H1 (cell line): Measurements from ENCODE around the gene NAV2. TPM values are rescaled to one million over a fixed set of nuclear protein-coding genes. Genes with fewer than 3 reads are reported as not detected.

Experiments used
- CTCF ChIA-PET: fragments of 300-600 bp; sonication (Branson Sonifier 250); formaldehyde crosslinking; loops from one replicate; lab custom pipeline; 2021; ENCODE audit not compliant: partially characterized antibody; lab: Charles Lee
- POLR2A ChIA-PET: fragments of 300-600 bp; sonication (Branson Sonifier 250); formaldehyde crosslinking; loops from one replicate; lab custom pipeline; 2021; ENCODE audit warnings: inconsistent platforms; ENCODE audit not compliant: partially characterized antibody; lab: Charles Lee
- DNase-seq, 2 experiments: peaks; one replicate each; pipeline versions ENCODE4 v3.0.0 to v3.0.0-alpha.2; 2010 to 2022; ENCODE audit warnings: low spot score in 2 of 2, low read depth in 1 of 2, mixed read lengths in 1 of 2
- FAIRE-seq: peaks from 2 replicates; lab custom pipeline; 2011; peaks lifted over from hg19 to GRCh38; lab: Jason Lieb, UNC
- H2AFZ ChIP-seq: 2 replicates; pipeline ENCODE4 v1.8.1; 2012; ENCODE audit warnings: low read length, inconsistent platforms
- H2AK5ac ChIP-seq: 2 replicates; pipeline ENCODE4 v1.6.1; 2013; ENCODE audit warnings: low read depth, low read length
- H2BK120ac ChIP-seq: replicated peaks from 2 replicates; pipeline ENCODE3; 2013; ENCODE audit warnings: low read depth, low read length, inconsistent platforms
- H2BK12ac ChIP-seq: 2 replicates; pipeline ENCODE4 v1.6.1; 2013; ENCODE audit warnings: low read depth, low read length
- H2BK15ac ChIP-seq: 2 replicates; pipeline ENCODE4 v1.6.1; 2013; ENCODE audit warnings: low read length
- H2BK20ac ChIP-seq: 2 replicates; pipeline ENCODE4 v1.6.1; 2013; ENCODE audit warnings: low read length
- H2BK5ac ChIP-seq: 2 replicates; pipeline ENCODE4 v1.6.1; 2013; ENCODE audit warnings: low read depth, low read length
- H3K14ac ChIP-seq: 2 replicates; pipeline ENCODE4 v1.6.1; 2013; ENCODE audit warnings: inconsistent platforms; ENCODE audit not compliant: insufficient read length
- H3K18ac ChIP-seq: 2 replicates; pipeline ENCODE4 v1.6.1; 2013; ENCODE audit warnings: low read length; ENCODE audit errors: extremely low read depth
- H3K23ac ChIP-seq: 2 replicates; pipeline ENCODE4 v1.6.1; 2013; ENCODE audit warnings: inconsistent platforms; ENCODE audit not compliant: insufficient read length
- H3K23me2 ChIP-seq: 2 replicates; pipeline ENCODE4 v1.6.1; 2013; ENCODE audit warnings: low read depth, low read length
- H3K27ac ChIP-seq: 2 replicates; pipeline ENCODE4 v1.6.1; 2011; ENCODE audit warnings: low read depth, low read length, inconsistent platforms
- H3K27me3 ChIP-seq, 4 experiments: replicated peaks in 1 of 4; 1 replicate in 1 of 4; 2 replicates in 3 of 4; pipeline versions ENCODE4 v1.6.1 to v1.8.1; 2011 to 2013; ENCODE audit warnings: low read length in 3 of 4, mild to moderate bottlenecking in 3 of 4, inconsistent platforms in 2 of 4, mixed read lengths in 2 of 4, moderate library complexity in 1 of 4; ENCODE audit not compliant: control insufficient read depth in 3 of 4, insufficient read depth in 3 of 4; ENCODE audit errors: extremely low read depth in 1 of 4
- H3K36me3 ChIP-seq, 4 experiments: 2 replicates each; pipeline versions ENCODE4 v1.6.1 to v1.8.1; 2011 to 2013; ENCODE audit warnings: mild to moderate bottlenecking in 4 of 4, low read length in 3 of 4, moderate library complexity in 2 of 4, control low read depth in 1 of 4, inconsistent platforms in 1 of 4; ENCODE audit not compliant: insufficient read depth in 4 of 4, control insufficient read depth in 2 of 4
- H3K4ac ChIP-seq: replicated peaks from 2 replicates; pipeline ENCODE3; 2013; ENCODE audit warnings: low read length, low read depth, mixed read lengths, inconsistent platforms; ENCODE audit not compliant: insufficient read length
- H3K4me1 ChIP-seq, 4 experiments: replicated peaks in 1 of 4; 1 replicate in 1 of 4; 2 replicates in 3 of 4; pipeline versions ENCODE4 v1.6.1 to v1.8.1; 2011 to 2013; ENCODE audit warnings: low read length in 3 of 4, inconsistent platforms in 2 of 4, mixed read lengths in 1 of 4; ENCODE audit not compliant: insufficient read depth in 4 of 4, control insufficient read depth in 3 of 4
- H3K4me2 ChIP-seq, 2 experiments: 2 replicates each; pipeline versions ENCODE4 v1.6.1 to v1.8.1; 2011 to 2013; ENCODE audit warnings: low read depth in 2 of 2, low read length in 2 of 2, control low read depth in 1 of 2, inconsistent platforms in 1 of 2, mild to moderate bottlenecking in 1 of 2; ENCODE audit not compliant: insufficient read depth in 1 of 2
- H3K4me3 ChIP-seq, 4 experiments: fragments of 200-600, 300-600 bp in 1 of 4; sonication (generic), shearing (Covaris generic), sonication (Bioruptor Twin) in 1 of 4; 2 replicates each; pipeline versions ENCODE4 v1.5.1 to v1.8.1; 2011 to 2016; ENCODE audit warnings: low read length in 4 of 4, low read depth in 3 of 4, control low read depth in 2 of 4, inconsistent platforms in 2 of 4, mild to moderate bottlenecking in 2 of 4, mixed read lengths in 1 of 4, moderate library complexity in 1 of 4; ENCODE audit not compliant: insufficient read depth in 2 of 4; ENCODE audit errors: extremely low read depth in 1 of 4
- H3K56ac ChIP-seq: replicated peaks from 2 replicates; pipeline ENCODE3; 2013; ENCODE audit warnings: low read depth, mild to moderate bottlenecking, mixed read lengths, low read length, inconsistent platforms; ENCODE audit not compliant: insufficient read length
- H3K79me1 ChIP-seq: 2 replicates; pipeline ENCODE4 v1.6.1; 2013; ENCODE audit warnings: low read depth, low read length, control low read depth
- H3K79me2 ChIP-seq, 2 experiments: 2 replicates each; pipeline versions ENCODE4 v1.6.1 to v1.8.1; 2012 to 2013; ENCODE audit warnings: low read length in 2 of 2, mild to moderate bottlenecking in 2 of 2, inconsistent platforms in 1 of 2; ENCODE audit not compliant: insufficient read depth in 2 of 2, control insufficient read depth in 1 of 2
- H3K9ac ChIP-seq, 4 experiments: replicated peaks in 1 of 4; 1 replicate in 1 of 4; 2 replicates in 3 of 4; pipeline versions ENCODE4 v1.6.1 to v1.8.1; 2011 to 2013; ENCODE audit warnings: low read depth in 3 of 4, low read length in 3 of 4, control low read depth in 2 of 4, mild to moderate bottlenecking in 2 of 4, moderate library complexity in 2 of 4, inconsistent platforms in 1 of 4; ENCODE audit errors: extremely low read depth in 1 of 4
- H3K9me3 ChIP-seq, 2 experiments: 2 replicates each; pipeline versions ENCODE4 v1.6.1 to v1.8.1; 2012 to 2013; ENCODE audit warnings: mild to moderate bottlenecking in 2 of 2, moderate library complexity in 2 of 2, control low read depth in 1 of 2, inconsistent platforms in 1 of 2, low read depth in 1 of 2, low read length in 1 of 2, mixed read lengths in 1 of 2; ENCODE audit not compliant: insufficient read depth in 2 of 2
- H4K20me1 ChIP-seq, 2 experiments: replicated peaks in 1 of 2; 2 replicates each; pipeline versions ENCODE3 to v1.8.1; 2011 to 2013; ENCODE audit warnings: inconsistent platforms in 2 of 2, low read length in 2 of 2, mild to moderate bottlenecking in 1 of 2; ENCODE audit not compliant: insufficient read depth in 2 of 2, control insufficient read depth in 1 of 2
- H4K5ac ChIP-seq: 2 replicates; pipeline ENCODE4 v1.6.1; 2013; ENCODE audit warnings: low read length, low read depth, mixed read lengths, inconsistent platforms; ENCODE audit not compliant: insufficient read length
- H4K8ac ChIP-seq: 2 replicates; pipeline ENCODE4 v1.8.0; 2013; ENCODE audit warnings: mild to moderate bottlenecking, moderate library complexity, low read length, inconsistent platforms; ENCODE audit not compliant: insufficient read depth; ENCODE audit errors: extremely low read depth
- H4K91ac ChIP-seq: replicated peaks from 2 replicates; pipeline ENCODE3; 2013; ENCODE audit warnings: low read length, mixed read lengths, inconsistent platforms; ENCODE audit not compliant: insufficient read length
- CHD1 ChIP-seq: IDR thresholded peaks from 2 replicates; pipeline ENCODE4 v1.6.1; 2012; ENCODE audit warnings: low read depth, low read length, improper control_type of control experiment
- HDAC6 ChIP-seq: IDR thresholded peaks from one replicate; pipeline ENCODE4 v1.7.1; 2012; ENCODE audit warnings: low read depth, mild to moderate bottlenecking, inconsistent platforms, low read length, moderate library complexity
- PHF8 ChIP-seq: fragments of 200-600 bp; sonication (generic); conservative IDR thresholded peaks from 2 replicates; pipeline ENCODE4 v1.7.1; 2012; ENCODE audit warnings: low read depth, mild to moderate bottlenecking, inconsistent platforms, low read length, moderate library complexity
- POU5F1 ChIP-seq: IDR thresholded peaks from 2 replicates; pipeline ENCODE4 v1.6.1; 2011; ENCODE audit warnings: low read depth, mild to moderate bottlenecking, low read length, moderate library complexity
- RFX5 ChIP-seq: IDR thresholded peaks from 2 replicates; pipeline ENCODE4 v1.6.1; 2011; ENCODE audit warnings: low read depth, low read length, improper control_type of control experiment, borderline replicate concordance
- SP4 ChIP-seq: IDR thresholded peaks from 2 replicates; pipeline ENCODE4 v1.6.1; 2012; ENCODE audit warnings: low read length, inconsistent platforms
- TAF1 ChIP-seq: IDR thresholded peaks from 2 replicates; pipeline ENCODE4 v1.6.1; 2011; ENCODE audit warnings: mild to moderate bottlenecking, low read depth, low read length
- WGBS, 2 experiments: shearing (Covaris generic) in 1 of 2; methylation state at CpG; one replicate each; pipeline versions ENCODE4 v1.1.6 to v1.1.7; 2013 to 2015; ENCODE audit warnings: low lambda C conversion rate in 2 of 2, mixed read lengths in 2 of 2, inconsistent platforms in 1 of 2, low coverage in 1 of 2, missing lambda C conversion rate in 1 of 2; ENCODE audit not compliant: insufficient replicate concordance in 2 of 2, insufficient coverage in 1 of 2, insufficient read length in 1 of 2; ENCODE audit errors: extremely low coverage in 1 of 2, missing lambda C conversion rate in 1 of 2; 5-methylcytosine and 5-hydroxymethylcytosine counted together
- polyA plus RNA-seq, 7 experiments: library from polyadenylated mRNA; depleted of rRNA in 3 of 7; stranded (reverse) in 5 of 7; unstranded in 2 of 7; fragments of >200 nt in 5 of 7; fragments of 200-250 nt in 2 of 7; gene quantifications; 1 replicate in 5 of 7; 2 replicates in 1 of 7; 4 replicates in 1 of 7; pipeline versions ENCODE4 v1.2.1 to v1.2.3, GENCODE V29; 2011 to 2013; ENCODE audit warnings: missing spikeins in 2 of 7, mixed read lengths in 2 of 7
- total RNA-seq: library from RNA; stranded (reverse); fragmentation: NEBNext Ultra II Directional; extraction: Animal tissue kit (Norgen Biotek cat#: 25700); gene quantifications from 2 replicates; pipeline ENCODE4 v1.2.1, GENCODE V29; 2021

Gene NAV2
- total and polyA plus RNA-seq, 2 of the 8 experiments (the other 6 are each of a cell fraction or from before 2014, with no cell fraction given): 35.6 to 73.6 TPM

- Histone ChIP-seq H3K4ac (no peak overlapping the region), H3K4me2 (no peak overlapping the region), H3K9me3 (no peaks in the 10 kb centered on the region), H3K79me1 (peaks cover 2% of the 10 kb centered on the region; the same call in 1 of the 2 replicates), H2BK5ac (no peak overlapping the region), H3K18ac (no peak overlapping the region), H2BK12ac (no peak overlapping the region), H3K27ac (no peak overlapping the region), H2BK15ac (no peak overlapping the region), H2AK5ac (no peak overlapping the region), H3K4me3 (no peak overlapping the region), H2AFZ (no peak overlapping the region), H3K79me2 (no peaks in the 10 kb centered on the region), H3K23ac (no peak overlapping the region), H3K9ac (no peak overlapping the region), H4K8ac (no peak overlapping the region), H4K5ac (no peak overlapping the region), H2BK120ac (no peak overlapping the region), H3K23me2 (no peaks in the 10 kb centered on the region; the same call in 1 of the 2 replicates), H2BK20ac (no peak overlapping the region), H4K20me1 (peaks cover 1 to 3% of the 10 kb centered on the region in 2 experiments), H3K56ac (no peak overlapping the region), H4K91ac (no peak overlapping the region), H3K14ac (no peak overlapping the region), H3K36me3 (peaks cover 13 to 50% (median 35%) of the 10 kb centered on the region in 4 experiments), H3K27me3 (no peaks in the 10 kb centered on the region), H3K4me1 (peaks cover 10 to 18% (median 14%) of the 10 kb centered on the region in 4 experiments)
- TF ChIP-seq HDAC6 (no peak), POU5F1 (no peak), RFX5 (no peak), SP4 (no peak), CHD1 (no peak), TAF1 (no peak), PHF8 (no peak)
- DNase-seq (no peak), FAIRE-seq (no peak)
- POLR2A ChIA-PET: interaction anchor here (0.5 kb wide), 1 partner anchor 50 kb away, joined by 3 read pairs; no protein-coding TSS in a partner anchor
- WGBS, 2 experiments: 94% methylated on average over 19 of the region's 19 CpGs; no CpG with 5 or more reads in 1 of the 2 experiments
- CTCF ChIA-PET: interaction anchor here (0.8 to 12.6 kb wide), 8 partner anchors 12 to 94 kb away, joined by 3 to 99 read pairs (median 4); no protein-coding TSS in a partner anchor
These were observed 332.6 kb downstream of the NAV2 start for GRCh38 chr11:20045098-20045688.
